ENCODE results near the gene LILRA6. TPM values are rescaled to one million over a fixed set of nuclear protein-coding genes. Genes with fewer than 3 reads are reported as not detected.
A peak's percentile ranks its signal among the peaks of the same experiment; 100 is the strongest.

Gene LILRA6
- total and polyA plus RNA-seq, 4 experiments from 2014 or later = 0.73 to 2.9 (median 1.2) TPM; not detected in 1

- H3K36me3 Mint-ChIP-seq = no peaks in the 10 kb centered on the region
- Histone ChIP-seq H3K9me3 (ENCODE audit: control insufficient read depth in 1 of 2, low read length in 2 of 2) (no peaks in the 10 kb centered on the region), H3K4me3 (ENCODE audit: low read length in 2 of 2) (no peak overlapping the region), H3K36me3 (ENCODE audit: insufficient read depth, low read length) (no peaks in the 10 kb centered on the region), H3K27me3 (ENCODE audit: insufficient read depth, low read length) (no peaks in the 10 kb centered on the region), H3K27ac (ENCODE audit: low read depth, low read length) (no peak overlapping the region), H3K4me1 (ENCODE audit: insufficient read depth, low read length) (no peaks in the 10 kb centered on the region)
- H3K27ac Mint-ChIP-seq = no peak overlapping the region
- intact Hi-C loops (cut with micrococcal nuclease) = loop anchor here (10.0 kb wide), 1 partner anchor 491 kb away; no protein-coding TSS in a partner anchor
- DNase-seq = peak; percentile 42 to 67 (median 50)
- no peaks in the 10 kb centered on the region for H3K9me3 Mint-ChIP-seq
- ChIA-PET CTCF (ENCODE audit: partially characterized antibody) (interaction anchor here (0.7 to 7.5 kb wide), 24 partner anchors 9 to 236 kb away, joined by 3 to 115 read pairs (median 4); partner anchors contain the start of genes CNOT3, LENG1, LILRB5 and MBOAT7), POLR2A (ENCODE audit: partially characterized antibody) (interaction anchor here (1.0 to 2.5 kb wide), 7 partner anchors 12 to 151 kb away, joined by 3 to 16 read pairs (median 4); partner anchors contain the start of genes LENG1, MBOAT7, PRPF31 and RPS9)
- H3K27me3 Mint-ChIP-seq = peaks cover 6 to 22% of the 10 kb centered on the region in 2 donors
- H3K4me3 Mint-ChIP-seq = peak overlapping the region in 1 of 8 donors; percentile 52
- peaks cover 0 to 2% (median 0%) of the 10 kb centered on the region in 4 donors for H3K4me1 Mint-ChIP-seq
These were observed 23.5 kb upstream of the LILRA6 start for GRCh38 chr19:54266133-54266532.

- H3K4me1 ChIP-seq (ENCODE audit: insufficient read depth, low read length) = no peaks in the 10 kb centered on the region
- H3K27ac ChIP-seq (ENCODE audit: low read depth, low read length) = no peak overlapping the region
- intact Hi-C loops (cut with micrococcal nuclease) = loop anchor here (10.0 kb wide), 1 partner anchor 488 kb away; no protein-coding TSS in a partner anchor
- ChIA-PET POLR2A (ENCODE audit: partially characterized antibody) (no interaction called here), CTCF (ENCODE audit: partially characterized antibody) (no interaction called here)
- H3K27ac Mint-ChIP-seq = no peak overlapping the region
- no peak overlapping the region for H3K4me3 Mint-ChIP-seq
- H3K36me3 ChIP-seq (ENCODE audit: insufficient read depth, low read length) = no peaks in the 10 kb centered on the region
- H3K4me1 Mint-ChIP-seq = peaks cover 0 to 2% (median 0%) of the 10 kb centered on the region in 4 donors
- H3K4me3 ChIP-seq (ENCODE audit: low read length in 2 of 2) = no peak overlapping the region
- no peak for DNase-seq
- H3K36me3 Mint-ChIP-seq = no peaks in the 10 kb centered on the region
- no peaks in the 10 kb centered on the region for H3K27me3 ChIP-seq (ENCODE audit: insufficient read depth, low read length)
- no peaks in the 10 kb centered on the region for H3K9me3 ChIP-seq (ENCODE audit: control insufficient read depth in 1 of 2, low read length in 2 of 2)
- peaks cover 12 to 14% of the 10 kb centered on the region in 2 donors for H3K27me3 Mint-ChIP-seq
- no peaks in the 10 kb centered on the region for H3K9me3 Mint-ChIP-seq
These were observed 19.9 kb upstream of the LILRA6 start for GRCh38 chr19:54262470-54262869.

- peaks cover 0 to 2% (median 0%) of the 10 kb centered on the region in 4 donors for H3K4me1 Mint-ChIP-seq
- CTCF ChIA-PET (ENCODE audit: partially characterized antibody) = interaction anchor here (0.7 kb wide), 1 partner anchor 93 kb away, joined by 3 read pairs; no protein-coding TSS in a partner anchor
- H3K36me3 Mint-ChIP-seq = no peaks in the 10 kb centered on the region
- H3K9me3 Mint-ChIP-seq = no peaks in the 10 kb centered on the region
- Histone ChIP-seq H3K27me3 (ENCODE audit: insufficient read depth, low read length) (no peaks in the 10 kb centered on the region), H3K27ac (ENCODE audit: low read depth, low read length) (no peak overlapping the region), H3K9me3 (ENCODE audit: control insufficient read depth in 1 of 2, low read length in 2 of 2) (no peaks in the 10 kb centered on the region), H3K4me1 (ENCODE audit: insufficient read depth, low read length) (no peaks in the 10 kb centered on the region), H3K4me3 (ENCODE audit: low read length in 2 of 2) (no peak overlapping the region), H3K36me3 (ENCODE audit: insufficient read depth, low read length) (no peaks in the 10 kb centered on the region)
- H3K27ac Mint-ChIP-seq = no peak overlapping the region
- intact Hi-C loops (cut with micrococcal nuclease) = loop anchor here (10.0 kb wide), 1 partner anchor 487 kb away; no protein-coding TSS in a partner anchor
- H3K27me3 Mint-ChIP-seq = peaks cover 13 to 15% of the 10 kb centered on the region in 2 donors
- no peak for DNase-seq
- POLR2A ChIA-PET (ENCODE audit: partially characterized antibody) = no interaction called here
- no peak overlapping the region for H3K4me3 Mint-ChIP-seq
These were observed 19.5 kb upstream of the LILRA6 start for GRCh38 chr19:54262066-54262465.

GRCh38 chr19:54257116-54257480, 14.5 kb upstream of the LILRA6 start, which contains the start of gene LILRB5:
Gene LILRB5 (minus strand): TSS chr19:54257273. CDS start chr19:54257193, 80 bp downstream.
- POLR2A ChIA-PET (ENCODE audit: partially characterized antibody) = no interaction called here
- peaks cover 7 to 14% of the 10 kb centered on the region in 2 donors for H3K27me3 Mint-ChIP-seq
- H3K36me3 Mint-ChIP-seq = no peaks in the 10 kb centered on the region

GRCh38 chr19:54256250-54257115, 13.9 kb upstream of the LILRA6 start:
- peaks cover 7 to 14% of the 10 kb centered on the region in 2 donors for H3K27me3 Mint-ChIP-seq
- no peaks in the 10 kb centered on the region for H3K4me1 Mint-ChIP-seq
- no peak overlapping the region for H3K27ac ChIP-seq (ENCODE audit: low read depth, low read length)
- intact Hi-C loops (cut with micrococcal nuclease) = no loop called here
- no peaks in the 10 kb centered on the region for H3K9me3 ChIP-seq (ENCODE audit: control insufficient read depth in 1 of 2, low read length in 2 of 2)
- H3K4me3 Mint-ChIP-seq = no peak overlapping the region
- H3K9me3 Mint-ChIP-seq = no peaks in the 10 kb centered on the region
- POLR2A ChIA-PET (ENCODE audit: partially characterized antibody) = no interaction called here
- no peak for DNase-seq
- H3K27ac Mint-ChIP-seq = no peak overlapping the region
- H3K36me3 ChIP-seq (ENCODE audit: insufficient read depth, low read length) = no peaks in the 10 kb centered on the region
- CTCF ChIA-PET (ENCODE audit: partially characterized antibody) = interaction anchor here (1.0 to 1.7 kb wide), 2 partner anchors 9 to 11 kb away, joined by 5 to 6 read pairs; no protein-coding TSS in a partner anchor
- no peaks in the 10 kb centered on the region for H3K36me3 Mint-ChIP-seq
- no peak overlapping the region for H3K4me3 ChIP-seq (ENCODE audit: low read length in 2 of 2)
- H3K27me3 ChIP-seq (ENCODE audit: insufficient read depth, low read length) = no peaks in the 10 kb centered on the region
- H3K4me1 ChIP-seq (ENCODE audit: insufficient read depth, low read length) = no peaks in the 10 kb centered on the region

More at GRCh38 chr19:54257116-54257480, 14.5 kb upstream of the LILRA6 start, which contains the start of gene LILRB5:
- Mint-ChIP-seq H3K4me1 (no peaks in the 10 kb centered on the region), H3K4me3 (no peak within 1 kb of the TSS), H3K9me3 (no peaks in the 10 kb centered on the region), H3K27ac (no peak within 1 kb of the TSS)
- Histone ChIP-seq H3K4me1 (ENCODE audit: insufficient read depth, low read length) (no peaks in the 10 kb centered on the region), H3K27ac (ENCODE audit: low read depth, low read length) (no peak within 1 kb of the TSS), H3K9me3 (ENCODE audit: control insufficient read depth in 1 of 2, low read length in 2 of 2) (no peaks in the 10 kb centered on the region), H3K27me3 (ENCODE audit: insufficient read depth, low read length) (no peaks in the 10 kb centered on the region), H3K4me3 (ENCODE audit: low read length in 2 of 2) (no peak within 1 kb of the TSS), H3K36me3 (ENCODE audit: insufficient read depth, low read length) (no peaks in the 10 kb centered on the region)
- CTCF ChIA-PET (ENCODE audit: partially characterized antibody) = interaction anchor here (1.0 to 1.7 kb wide), 2 partner anchors 9 to 11 kb away, joined by 5 to 6 read pairs; no protein-coding TSS in a partner anchor
- DNase-seq = no peak
- intact Hi-C loops (cut with micrococcal nuclease) = no loop called here

- H3K4me3 ChIP-seq (ENCODE audit: low read length in 2 of 2) = no peak overlapping the region
- no peaks in the 10 kb centered on the region for H3K9me3 Mint-ChIP-seq
- H3K4me3 Mint-ChIP-seq = no peak overlapping the region
- ChIA-PET POLR2A (ENCODE audit: partially characterized antibody) (interaction anchor here (1.0 kb wide), 1 partner anchor 11 kb away, joined by 3 read pairs; no protein-coding TSS in a partner anchor), CTCF (ENCODE audit: partially characterized antibody) (no interaction called here)
- no peak overlapping the region for H3K27ac ChIP-seq (ENCODE audit: low read depth, low read length)
- intact Hi-C loops (cut with micrococcal nuclease) = no loop called here
- H3K9me3 ChIP-seq (ENCODE audit: control insufficient read depth in 1 of 2, low read length in 2 of 2) = no peaks in the 10 kb centered on the region
- no peaks in the 10 kb centered on the region for H3K36me3 Mint-ChIP-seq
- peaks cover 7 to 14% of the 10 kb centered on the region in 2 donors for H3K27me3 Mint-ChIP-seq
- no peaks in the 10 kb centered on the region for H3K4me1 Mint-ChIP-seq
- no peak overlapping the region for H3K27ac Mint-ChIP-seq
- DNase-seq = no peak
- H3K4me1 ChIP-seq (ENCODE audit: insufficient read depth, low read length) = no peaks in the 10 kb centered on the region
- no peaks in the 10 kb centered on the region for H3K36me3 ChIP-seq (ENCODE audit: insufficient read depth, low read length)
- no peaks in the 10 kb centered on the region for H3K27me3 ChIP-seq (ENCODE audit: insufficient read depth, low read length)
These were observed 12.7 kb upstream of the LILRA6 start for GRCh38 chr19:54255105-54255775.
